GM19043 (cell line): ENCODE results near the gene MLXIP.
"Not testable (repeated sequence)": the region's sequence is repeated elsewhere in the genome, so short reads cannot be mapped to it uniquely, and the experiment has no call there.

Experiments
- ATAC-seq: cut with Tn5 transposase; IDR thresholded peaks from one replicate; pipeline ENCODE4 v1.9.1; 2021; ENCODE audit warnings: low read depth; ENCODE audit not compliant: unreplicated experiment

The MLXIP gene

GRCh38 chr12:122051231-122051876 lies 27.2 kb upstream of the MLXIP start:
- ATAC-seq = no peak

GRCh38 chr12:122052285-122052684 lies 26.3 kb upstream of the MLXIP start:
- no peak for ATAC-seq

- no peak for ATAC-seq
These were observed 23.6 kb upstream of the MLXIP start for GRCh38 chr12:122054842-122055520.

- not testable (repeated sequence) for ATAC-seq
These were observed 22.1 kb upstream of the MLXIP start for GRCh38 chr12:122056406-122056805.

GRCh38 chr12:122057007-122057735 lies 21.4 kb upstream of the MLXIP start:
- no peak for ATAC-seq

DNA sequence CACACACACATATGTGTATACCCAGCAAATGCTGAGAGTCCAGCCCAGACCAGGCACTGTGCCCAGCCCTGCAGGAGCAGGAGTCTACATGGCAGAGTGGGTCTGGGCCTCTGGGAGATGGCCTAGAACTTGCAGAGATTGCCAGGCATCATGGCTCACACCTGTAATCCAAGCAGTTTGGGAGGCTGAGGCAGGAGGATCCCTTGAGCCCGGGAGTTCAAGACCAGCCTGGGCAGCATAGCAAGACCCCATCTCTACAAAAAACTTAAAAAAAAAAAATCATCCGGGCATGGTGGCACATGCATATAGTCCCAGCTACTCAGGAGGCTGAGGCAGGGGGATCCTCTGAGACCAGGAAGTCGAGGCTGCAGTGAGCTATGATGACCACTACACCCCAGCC lies 20.8 kb upstream of the MLXIP start:
- ATAC-seq = no peak

DNA sequence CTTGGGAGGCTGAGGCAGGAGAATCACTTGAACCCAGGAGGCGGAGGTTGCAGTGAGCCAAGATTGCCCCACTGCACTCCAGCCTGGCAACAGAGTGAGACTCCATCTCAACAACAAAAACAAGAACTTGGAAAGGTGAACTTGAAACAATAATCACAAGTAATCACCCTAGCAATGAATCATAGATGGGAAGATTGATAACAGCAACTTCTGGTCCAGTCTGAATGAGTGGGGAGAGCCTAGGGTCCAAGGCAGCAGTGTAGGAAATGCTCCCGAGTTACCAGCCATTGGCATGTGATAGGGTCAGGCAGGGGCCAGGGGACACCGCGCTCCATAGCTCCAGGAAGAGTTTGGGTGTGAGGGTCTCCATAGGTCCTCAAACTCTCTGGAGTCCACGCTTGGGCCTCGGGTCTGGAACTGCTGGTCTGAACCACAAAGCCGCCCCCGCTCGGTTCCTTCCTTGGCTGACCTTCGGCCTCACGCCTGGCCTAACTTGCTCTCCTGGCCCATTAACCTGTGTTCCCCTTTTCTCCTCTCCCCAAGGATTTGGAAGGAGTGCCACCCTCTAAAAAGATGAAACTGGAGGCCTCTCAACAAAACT lies 19.9 kb upstream of the MLXIP start:
- ATAC-seq = no peak

GRCh38 chr12:122059203-122059960 lies 19.2 kb upstream of the MLXIP start:
- no peak for ATAC-seq

- no peak for ATAC-seq
These were observed 18.5 kb upstream of the MLXIP start for GRCh38 chr12:122060081-122060501.

DNA sequence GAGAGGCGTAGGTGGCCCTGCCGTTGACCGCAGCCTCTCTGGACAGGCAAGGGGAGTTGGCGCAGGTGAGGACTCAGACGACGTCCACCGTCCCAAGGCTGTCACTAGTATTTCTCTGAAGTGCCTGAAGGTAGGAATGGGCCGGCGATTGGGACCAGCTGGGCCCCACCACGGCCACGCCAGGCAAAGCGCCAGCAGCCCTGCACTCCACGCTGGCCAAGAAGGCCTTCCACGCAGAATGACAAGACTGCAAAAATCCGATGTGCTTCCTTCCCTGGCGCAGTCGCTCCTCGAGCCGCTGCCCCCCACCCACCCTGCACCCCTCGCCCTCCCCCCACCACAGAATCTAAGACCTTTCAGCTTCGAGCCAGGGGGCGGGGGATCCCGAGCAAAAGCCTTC lies 17.3 kb upstream of the MLXIP start:
- ATAC-seq = no peak

DNA sequence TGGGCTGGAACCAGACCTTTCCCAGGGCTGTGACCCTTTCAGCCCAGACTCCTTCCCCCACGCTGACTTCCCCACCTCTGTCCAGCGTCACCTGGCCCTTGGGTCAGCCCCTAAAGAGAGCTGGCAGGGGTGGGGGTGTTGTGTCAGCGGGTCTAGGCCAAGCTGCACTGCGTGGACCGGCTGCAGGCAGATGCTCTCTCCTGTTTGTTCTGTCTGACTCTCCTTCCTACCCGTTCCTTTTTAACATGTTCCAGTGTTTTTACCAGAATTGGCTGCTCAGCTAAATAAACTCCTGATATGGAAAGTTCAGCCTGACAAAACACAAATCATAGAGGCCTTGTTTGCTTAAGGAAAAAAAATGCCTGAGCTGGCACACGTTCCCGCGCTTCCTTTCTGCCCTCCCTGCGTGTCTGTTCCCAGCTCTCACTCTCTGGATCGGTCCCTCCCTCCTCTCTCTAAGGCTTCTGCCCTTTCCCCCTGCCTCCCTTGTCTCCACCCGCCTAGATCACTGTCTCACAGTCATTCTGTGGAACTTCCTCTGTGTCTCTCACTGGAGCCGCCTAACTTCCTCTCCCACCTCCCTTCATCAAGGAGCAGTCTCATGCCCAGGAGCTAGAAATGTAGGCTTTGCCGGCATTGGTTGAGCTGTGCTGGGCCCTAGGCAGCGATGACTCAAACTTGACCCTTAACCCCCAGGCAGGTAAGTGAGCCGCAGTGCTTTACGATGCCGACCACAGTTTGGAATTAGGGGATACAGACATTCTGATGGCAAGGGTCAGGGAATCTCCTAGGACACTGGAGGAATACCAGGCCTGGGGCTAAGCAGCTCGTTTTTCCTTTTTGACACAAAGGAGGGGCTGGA lies 15.5 kb upstream of the MLXIP start:
- ATAC-seq = no peak

DNA sequence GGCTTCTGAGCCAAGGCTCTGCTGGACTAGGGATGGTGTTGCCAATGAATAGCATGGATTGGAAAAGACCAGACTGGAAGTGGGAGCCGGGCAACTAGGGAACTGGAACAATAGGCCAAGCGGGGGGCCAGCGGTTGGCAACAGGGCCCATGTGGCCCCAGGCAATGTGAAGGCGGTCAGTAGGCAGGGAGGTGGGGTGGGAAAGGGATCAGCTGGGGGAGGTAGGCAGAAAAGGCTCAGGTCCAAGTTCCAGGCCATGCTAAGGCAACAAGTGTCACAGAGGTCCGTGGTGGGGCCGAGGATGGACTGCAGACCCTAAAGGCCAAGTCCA lies 14.9 kb upstream of the MLXIP start:
- ATAC-seq = no peak

GRCh38 chr12:122064025-122064777 lies 14.4 kb upstream of the MLXIP start:
- no peak for ATAC-seq

DNA sequence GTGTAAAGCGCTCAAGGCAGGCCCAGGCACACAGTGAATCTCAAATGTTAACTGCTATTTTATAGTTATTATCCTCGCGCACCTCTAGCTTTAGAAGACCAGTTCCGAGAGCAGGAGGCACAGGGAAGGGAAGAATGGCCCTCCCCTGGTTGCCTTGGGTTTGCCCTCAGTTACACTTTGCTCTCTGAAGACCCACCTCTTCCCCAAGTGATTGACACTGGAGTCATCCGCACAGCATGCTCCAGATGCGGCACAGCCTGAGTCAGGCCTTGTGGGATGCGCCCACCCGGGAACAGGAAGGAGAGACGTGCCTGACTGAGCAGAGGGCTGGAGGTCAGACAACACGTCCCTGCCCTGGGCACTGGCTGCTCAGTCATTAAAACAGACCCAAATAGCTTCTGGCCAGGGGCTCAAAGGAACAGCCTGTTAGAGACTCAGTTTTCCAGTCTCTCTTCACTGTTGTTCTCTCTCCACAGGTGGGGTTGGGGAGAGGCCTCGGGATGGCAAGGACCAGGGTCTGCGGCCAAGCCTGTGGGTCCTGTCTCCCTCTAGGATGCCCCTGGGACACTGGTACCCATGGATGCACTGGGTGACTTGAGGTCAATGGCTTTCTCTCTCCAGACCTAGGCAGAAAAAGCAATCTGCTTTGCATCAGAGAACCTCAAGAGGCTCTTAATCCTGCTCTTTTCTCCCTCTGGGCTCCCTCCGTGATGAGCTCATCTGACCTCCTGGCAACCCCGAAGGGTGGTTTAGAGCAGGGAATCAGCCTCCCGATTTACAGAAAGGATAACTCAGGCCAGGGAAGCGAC lies 13.6 kb upstream of the MLXIP start:
- no peak for ATAC-seq

DNA sequence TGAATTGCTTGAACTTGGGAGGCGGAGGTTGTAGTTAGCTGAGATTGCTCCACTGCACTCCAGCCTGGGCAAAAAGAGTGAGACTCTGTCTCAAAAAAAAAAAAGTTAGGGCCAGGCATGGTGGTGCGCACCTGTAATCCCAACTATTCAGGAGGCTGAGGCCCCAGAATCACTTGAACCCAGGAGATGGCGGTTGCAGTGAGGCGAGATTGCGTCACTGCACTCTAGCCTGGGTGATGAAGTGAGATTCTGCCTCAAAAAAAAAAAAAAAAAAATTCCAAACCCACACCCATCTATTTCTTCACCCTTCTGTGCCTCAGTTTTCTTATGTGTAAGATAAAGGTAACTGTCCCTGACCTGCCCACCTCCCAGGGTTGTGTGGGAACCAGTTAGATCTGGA lies 11.0 kb upstream of the MLXIP start:
- ATAC-seq = no peak

DNA sequence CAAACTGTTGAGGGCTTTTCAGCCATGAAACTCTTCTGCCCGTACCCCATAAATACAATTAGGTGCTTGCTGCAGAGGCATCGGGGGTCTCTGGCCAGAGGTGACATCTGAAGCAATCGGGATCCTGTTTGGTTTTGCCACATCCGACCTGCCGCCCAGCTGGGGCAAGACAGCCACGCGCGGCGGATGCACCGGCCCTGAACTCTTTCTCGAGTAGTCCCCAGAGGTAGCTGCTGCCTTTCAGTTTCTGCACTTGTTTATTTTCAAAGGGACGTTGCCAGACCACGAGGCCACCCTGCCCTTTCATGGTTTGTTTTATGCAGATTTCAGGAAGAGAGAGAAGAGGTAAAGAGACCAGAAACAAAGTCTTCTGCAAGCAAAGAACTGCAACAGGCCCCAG lies 10.6 kb upstream of the MLXIP start:
- peak; percentile 96 for ATAC-seq

- no peak for ATAC-seq
These were observed 6.3 kb upstream of the MLXIP start for GRCh38 chr12:122072031-122072970.
